Trophoblast cell (in vitro differentiated cells and primary cell): ENCODE results near the gene RNF150.

Source experiments
- DNase-seq, 2 donors: peaks; one replicate each; pipeline ENCODE4 v3.0.0-alpha.2; 2016
- H2AFZ ChIP-seq: 2 replicates; pipeline ENCODE4 v1.6.1; 2013; ENCODE audit warnings: low read length, moderate library complexity, mild to moderate bottlenecking; ENCODE audit not compliant: insufficient read depth, poor library complexity
- H2AK5ac ChIP-seq: 2 replicates; pipeline ENCODE4 v1.6.1; 2013; ENCODE audit warnings: mild to moderate bottlenecking, low read length
- H2BK120ac ChIP-seq: 2 replicates; pipeline ENCODE4 v1.6.1; 2013; ENCODE audit warnings: low read length, mild to moderate bottlenecking, moderate library complexity; ENCODE audit not compliant: insufficient read depth, poor library complexity
- H2BK12ac ChIP-seq: 2 replicates; pipeline ENCODE4 v1.6.1; 2013; ENCODE audit warnings: mild to moderate bottlenecking, low read length, moderate library complexity
- H2BK5ac ChIP-seq: 2 replicates; pipeline ENCODE4 v1.6.1; 2013; ENCODE audit warnings: low read length, low read depth, moderate library complexity, mild to moderate bottlenecking; ENCODE audit not compliant: poor library complexity
- H3K14ac ChIP-seq: 2 replicates; pipeline ENCODE4 v1.6.1; 2013; ENCODE audit warnings: mild to moderate bottlenecking, low read length
- H3K18ac ChIP-seq: 2 replicates; pipeline ENCODE4 v1.6.1; 2013; ENCODE audit warnings: mild to moderate bottlenecking, low read length
- H3K23ac ChIP-seq: 2 replicates; pipeline ENCODE4 v1.6.1; 2013; ENCODE audit warnings: low read length
- H3K27ac ChIP-seq: 2 replicates; pipeline ENCODE4 v1.5.1; 2013; ENCODE audit warnings: low read depth, mild to moderate bottlenecking, inconsistent platforms, low read length, moderate library complexity
- H3K27me3 ChIP-seq: 2 replicates; pipeline ENCODE4 v1.6.1; 2013; ENCODE audit warnings: inconsistent platforms, mild to moderate bottlenecking, low read length, moderate library complexity; ENCODE audit not compliant: insufficient read depth
- H3K36me3 ChIP-seq, 2 experiments: 1 replicate in 1 of 2; 2 replicates in 1 of 2; pipeline ENCODE4 v1.6.1; 2013; ENCODE audit warnings: low read length in 2 of 2, mild to moderate bottlenecking in 2 of 2, moderate library complexity in 1 of 2; ENCODE audit not compliant: insufficient read depth in 2 of 2, control insufficient read depth in 1 of 2
- H3K4ac ChIP-seq: 2 replicates; pipeline ENCODE4 v1.6.1; 2013; ENCODE audit warnings: low read depth, mild to moderate bottlenecking, low read length, moderate library complexity
- H3K4me1 ChIP-seq, 2 experiments: 1 replicate in 1 of 2; 2 replicates in 1 of 2; pipeline ENCODE4 v1.6.1; 2013; ENCODE audit warnings: low read length in 2 of 2, mild to moderate bottlenecking in 2 of 2, moderate library complexity in 1 of 2; ENCODE audit not compliant: insufficient read depth in 2 of 2, control insufficient read depth in 1 of 2
- H3K4me2 ChIP-seq: 2 replicates; pipeline ENCODE4 v1.6.1; 2013; ENCODE audit warnings: inconsistent platforms, mild to moderate bottlenecking, low read length, moderate library complexity
- H3K4me3 ChIP-seq: 2 replicates; pipeline ENCODE4 v1.5.1; 2013; ENCODE audit warnings: mild to moderate bottlenecking, low read depth, low read length, inconsistent platforms
- H3K79me1 ChIP-seq: one replicate; pipeline ENCODE4 v1.6.1; 2013; ENCODE audit warnings: low read length
- H3K79me2 ChIP-seq: 2 replicates; pipeline ENCODE4 v1.6.1; 2013; ENCODE audit warnings: low read length, mild to moderate bottlenecking; ENCODE audit not compliant: control insufficient read depth, insufficient read depth, poor library complexity
- H3K9ac ChIP-seq: 2 replicates; pipeline ENCODE4 v1.6.1; 2013; ENCODE audit warnings: mild to moderate bottlenecking, low read length
- H3K9me3 ChIP-seq: 2 replicates; pipeline ENCODE4 v1.6.1; 2013; ENCODE audit warnings: low read depth, mild to moderate bottlenecking, control low read depth, inconsistent platforms, low read length; ENCODE audit not compliant: insufficient read depth
- H4K12ac ChIP-seq: 2 replicates; pipeline ENCODE4 v1.6.1; 2013; ENCODE audit warnings: low read depth, mild to moderate bottlenecking, low read length, moderate library complexity
- H4K8ac ChIP-seq: 2 replicates; pipeline ENCODE4 v1.6.1; 2013; ENCODE audit warnings: low read depth, mild to moderate bottlenecking, low read length, moderate library complexity
- H4K91ac ChIP-seq: one replicate; pipeline ENCODE4 v1.6.1; 2013; ENCODE audit warnings: low read depth, mild to moderate bottlenecking, low read length, moderate library complexity
- WGBS: extraction: QIAGEN DNeasy Blood & Tissue Kit; methylation state at CpG from one replicate; pipeline ENCODE4 v1.1.7; 2013; ENCODE audit warnings: missing lambda C conversion rate; ENCODE audit not compliant: insufficient read length, insufficient coverage; ENCODE audit errors: extremely low coverage; 5-methylcytosine and 5-hydroxymethylcytosine counted together

The RNF150 gene

DNA sequence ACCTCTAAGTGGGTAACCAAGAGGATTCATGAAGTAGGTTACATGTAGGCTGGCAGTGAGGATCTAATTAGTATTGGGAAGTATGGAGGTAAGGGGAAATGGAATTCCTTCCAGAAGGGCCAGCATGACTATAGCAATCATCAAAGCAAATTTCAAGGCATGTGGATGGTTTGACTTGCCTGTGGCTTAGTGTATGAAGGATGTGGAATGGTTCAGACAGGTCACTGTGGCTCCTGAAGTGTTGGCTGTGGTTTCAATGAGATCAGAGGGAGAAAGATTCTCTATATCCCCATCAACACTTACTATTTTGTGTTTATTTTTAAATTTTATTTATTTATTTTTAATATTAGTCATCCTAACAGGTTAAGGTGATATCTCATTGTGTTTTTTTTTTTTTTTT, 255.5 kb downstream of the RNF150 start:
- DNase-seq, result no peak
- Histone ChIP-seq H3K4ac (no peak overlapping the region), H3K14ac (no peak overlapping the region), H2BK12ac (no peak overlapping the region), H3K79me1 (no peaks in the 10 kb centered on the region), H2AFZ (no peak overlapping the region), H3K4me3 (no peak overlapping the region), H2BK5ac (no peak overlapping the region), H2BK120ac (no peak overlapping the region), H3K79me2 (no peaks in the 10 kb centered on the region), H3K4me2 (no peak overlapping the region), H3K36me3 (no peaks in the 10 kb centered on the region), H4K91ac (no peak overlapping the region), H3K27ac (no peak overlapping the region), H3K4me1 (no peaks in the 10 kb centered on the region), H3K27me3 (no peaks in the 10 kb centered on the region), H3K9ac (no peak overlapping the region), H3K18ac (no peak overlapping the region), H3K9me3 (no peaks in the 10 kb centered on the region), H4K8ac (no peak overlapping the region), H2AK5ac (no peak overlapping the region), H4K12ac (no peak overlapping the region), H3K23ac (no peak overlapping the region)

DNA sequence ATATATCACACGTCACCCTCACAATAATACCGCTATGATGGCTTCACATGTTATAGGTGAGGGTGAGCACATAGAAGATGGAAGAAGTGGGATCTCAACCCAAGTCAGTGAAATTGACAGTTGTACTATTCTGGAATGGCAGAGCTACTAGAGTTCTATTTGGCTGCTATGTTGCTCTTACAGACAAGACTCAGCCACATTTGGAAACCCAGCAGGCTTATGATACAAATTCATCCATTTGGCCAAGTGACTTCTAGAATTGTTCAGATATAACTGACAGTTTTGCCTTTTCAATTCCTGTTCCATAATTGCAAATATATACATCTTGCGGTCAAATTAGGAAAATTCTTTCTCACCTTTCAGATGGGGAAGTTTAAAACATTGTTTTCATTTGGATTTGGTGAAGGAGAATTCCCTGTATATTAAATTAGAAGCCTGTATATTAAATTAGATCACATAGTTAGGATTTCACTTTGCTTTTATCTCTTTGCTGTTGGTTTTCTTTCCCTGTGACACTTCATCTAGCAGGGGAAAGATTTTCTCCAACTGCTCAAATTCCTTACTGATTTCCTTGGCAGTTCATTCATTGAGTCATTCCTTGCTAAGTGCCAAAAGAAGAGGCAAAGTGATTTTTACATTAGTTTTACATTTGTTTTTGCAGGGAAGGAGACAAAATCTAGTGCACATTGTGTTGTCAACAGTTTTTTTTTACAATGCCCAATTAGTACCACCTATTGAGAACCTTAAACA, 256.5 kb downstream of the RNF150 start:
- Histone ChIP-seq H3K4me3 (no peak overlapping the region), H3K79me2 (no peaks in the 10 kb centered on the region), H4K91ac (no peak overlapping the region), H4K8ac (no peak overlapping the region), H3K36me3 (no peaks in the 10 kb centered on the region), H3K79me1 (no peaks in the 10 kb centered on the region), H3K4ac (no peak overlapping the region), H2AFZ (no peak overlapping the region), H2BK12ac (no peak overlapping the region), H4K12ac (no peak overlapping the region), H3K27ac (no peak overlapping the region), H2BK5ac (no peak overlapping the region), H2BK120ac (no peak overlapping the region), H3K9me3 (no peaks in the 10 kb centered on the region), H3K4me2 (no peak overlapping the region), H3K14ac (no peak overlapping the region), H3K9ac (no peak overlapping the region), H3K27me3 (no peaks in the 10 kb centered on the region), H3K4me1 (no peaks in the 10 kb centered on the region), H3K23ac (no peak overlapping the region), H2AK5ac (no peak overlapping the region), H3K18ac (no peak overlapping the region)
- WGBS, result no CpG with 5 or more reads among the region's 3 CpGs
- DNase-seq, result no peak

DNA sequence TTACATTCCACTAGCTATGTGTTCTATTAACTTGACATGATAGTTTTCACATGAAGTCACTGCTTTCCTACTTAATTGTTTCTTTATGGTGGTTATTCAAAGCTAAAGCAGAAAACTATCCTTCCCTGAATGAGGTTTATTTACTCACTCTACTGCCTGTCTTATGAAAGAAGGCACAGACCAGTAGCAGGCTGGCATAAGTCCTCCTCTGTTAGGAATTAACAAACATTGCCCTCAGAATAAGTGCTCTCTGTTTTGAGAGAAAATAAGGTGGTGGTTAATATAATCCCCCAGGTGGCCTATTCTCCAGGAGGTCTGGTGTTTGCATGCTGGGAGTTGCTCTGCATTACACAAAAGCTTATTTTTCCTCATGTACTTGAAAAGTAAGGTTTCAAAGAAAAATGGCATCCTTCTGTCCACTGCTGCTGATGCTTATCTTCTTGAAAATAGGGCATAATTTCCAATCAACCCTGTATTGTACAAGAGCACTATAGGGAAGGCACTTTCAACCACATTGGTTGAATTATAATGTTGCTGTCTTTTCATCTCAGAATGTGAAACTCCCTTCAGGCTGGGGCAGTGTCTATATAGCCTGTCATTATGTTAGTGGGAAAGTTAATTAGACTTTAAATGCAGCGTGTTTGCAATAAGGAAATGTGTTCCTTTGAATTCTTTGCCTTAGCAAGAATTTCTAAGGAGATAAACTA, 257.4 kb downstream of the RNF150 start:
- H3K9ac ChIP-seq, result no peak overlapping the region
- no peak overlapping the region for H2BK5ac ChIP-seq
- H3K23ac ChIP-seq, result no peak overlapping the region
- no peak overlapping the region for H2BK120ac ChIP-seq
- H3K27me3 ChIP-seq, result no peaks in the 10 kb centered on the region
- H3K79me1 ChIP-seq, result no peaks in the 10 kb centered on the region
- H4K12ac ChIP-seq, result no peak overlapping the region
- no peak overlapping the region for H4K91ac ChIP-seq
- H3K4me1 ChIP-seq, result no peaks in the 10 kb centered on the region
- no peaks in the 10 kb centered on the region for H3K9me3 ChIP-seq
- H3K4me3 ChIP-seq, result no peak overlapping the region
- H3K36me3 ChIP-seq, result no peaks in the 10 kb centered on the region
- no peak overlapping the region for H3K14ac ChIP-seq
- no peak overlapping the region for H2AK5ac ChIP-seq
- no peaks in the 10 kb centered on the region for H3K79me2 ChIP-seq
- H3K4ac ChIP-seq, result no peak overlapping the region
- H2BK12ac ChIP-seq, result no peak overlapping the region
- H3K4me2 ChIP-seq, result no peak overlapping the region
- H3K18ac ChIP-seq, result no peak overlapping the region
- no CpG with 5 or more reads among the region's 1 CpG for WGBS
- no peak overlapping the region for H3K27ac ChIP-seq
- DNase-seq, result no peak
- no peak overlapping the region for H2AFZ ChIP-seq
- no peak overlapping the region for H4K8ac ChIP-seq

DNA sequence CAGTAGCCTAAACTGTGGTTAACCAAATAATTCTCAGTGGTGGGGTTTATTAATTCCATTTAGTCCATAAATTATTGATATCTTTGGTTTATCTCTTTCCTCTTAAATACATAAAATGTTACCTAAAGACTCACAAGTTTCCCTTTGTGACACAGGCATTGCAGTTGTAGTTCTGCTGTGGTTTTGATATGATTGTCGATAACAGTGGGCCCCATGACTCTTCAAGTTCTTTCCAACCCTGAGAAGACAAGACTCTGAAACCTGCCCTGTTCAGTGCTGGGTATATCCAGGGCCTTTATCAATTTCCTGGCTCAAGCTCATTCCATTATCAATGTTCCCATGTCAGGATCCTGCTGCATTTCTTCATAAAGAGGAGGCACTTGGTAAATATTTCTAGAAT, 259.2 kb downstream of the RNF150 start:
- no peak overlapping the region for H2BK120ac ChIP-seq
- H3K36me3 ChIP-seq, result no peaks in the 10 kb centered on the region
- H3K4me2 ChIP-seq, result no peak overlapping the region

More for the DNA sequence above, 259.2 kb downstream of the RNF150 start:
- Histone ChIP-seq H3K79me1 (no peaks in the 10 kb centered on the region), H3K4me3 (no peak overlapping the region), H4K91ac (no peak overlapping the region), H3K27me3 (no peaks in the 10 kb centered on the region), H3K23ac (no peak overlapping the region), H4K8ac (no peak overlapping the region), H2BK12ac (no peak overlapping the region), H3K4ac (no peak overlapping the region), H3K14ac (no peak overlapping the region), H3K9me3 (no peaks in the 10 kb centered on the region), H3K27ac (no peak overlapping the region), H3K79me2 (no peaks in the 10 kb centered on the region), H2AK5ac (no peak overlapping the region), H3K9ac (no peak overlapping the region), H2AFZ (no peak overlapping the region), H3K4me1 (no peaks in the 10 kb centered on the region), H2BK5ac (no peak overlapping the region), H3K18ac (no peak overlapping the region), H4K12ac (no peak overlapping the region)
- no CpG with 5 or more reads among the region's 1 CpG for WGBS
- DNase-seq, result no peak
